NCI-H1092 treated with DMSO at 0.1 percent for 48 hours (cell line): Measurements from ENCODE around the gene WFDC8.
"Not testable (repeated sequence)": the region's sequence is repeated elsewhere in the genome, so short reads cannot be mapped to it uniquely, and the experiment has no call there.

Source experiments
- DNase-seq: peaks from one replicate; lab custom pipeline; 2025; lab: John Stamatoyannopoulos, UW

WFDC8 gene

GRCh38 chr20:45579184-45579583 is at the start of gene WFDC8:
WFDC8 (minus strand) TSS chr20:45579284; CDS start chr20:45579247, 37 bp downstream.
- DNase-seq: no peak

DNA sequence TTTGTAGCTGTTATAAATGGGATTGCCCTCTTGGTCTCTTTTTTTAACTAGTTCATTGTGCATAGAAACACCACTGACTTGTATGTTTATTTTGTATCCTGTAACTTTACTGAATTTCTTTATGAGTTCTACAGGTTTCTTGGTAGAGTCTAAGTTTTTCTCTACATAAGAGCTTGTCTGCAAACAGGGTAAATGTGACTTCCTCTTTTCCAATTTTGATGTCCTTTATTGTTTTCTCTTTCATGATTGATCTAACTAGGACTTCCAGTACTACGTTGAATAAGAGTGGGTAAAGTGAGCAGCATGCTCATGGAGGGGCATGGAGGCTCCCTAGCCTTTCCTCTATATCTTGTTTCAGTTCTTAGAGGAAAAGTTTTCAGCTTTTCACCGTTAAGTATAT is 47.5 kb upstream of the WFDC8 start:
- no peak for DNase-seq

DNA sequence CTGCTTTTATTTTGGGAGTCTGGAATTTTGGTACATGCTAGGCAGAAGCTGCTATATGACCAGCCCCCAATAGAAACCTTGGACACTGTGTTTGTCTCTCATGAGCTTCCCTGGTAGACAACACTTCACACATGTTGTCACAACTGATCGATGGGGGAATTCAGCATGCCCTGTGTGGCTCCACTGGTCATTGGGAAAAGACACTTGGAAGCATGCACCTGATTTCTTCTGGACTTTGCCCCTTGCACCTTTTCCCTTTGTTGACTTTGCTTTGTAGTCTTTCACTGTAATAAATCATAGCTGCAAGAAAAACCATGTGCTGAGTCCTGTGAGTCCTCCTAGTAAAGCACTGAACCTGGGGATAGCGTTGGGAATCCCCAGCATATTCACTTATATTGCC is 42.5 kb upstream of the WFDC8 start:
- DNase-seq: no peak

DNA sequence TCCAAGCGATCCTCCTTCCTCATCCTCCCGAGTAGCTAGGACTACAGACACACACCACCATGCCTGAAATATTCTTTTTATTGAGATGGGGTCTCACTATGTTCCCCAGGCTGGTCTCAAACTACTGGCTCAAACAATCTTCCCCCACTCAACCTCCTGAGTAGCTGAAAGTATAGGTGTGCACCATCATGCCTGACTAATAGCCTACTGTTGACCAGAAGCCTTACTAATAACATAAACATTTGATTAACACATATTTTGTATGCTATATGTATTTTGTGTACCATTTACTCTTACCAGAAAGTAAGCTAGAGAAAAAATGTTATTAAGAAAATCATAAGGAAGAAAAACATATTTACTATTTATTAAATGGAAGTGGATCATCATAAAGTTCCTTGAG is 38.5 kb upstream of the WFDC8 start:
- no peak for DNase-seq

DNA sequence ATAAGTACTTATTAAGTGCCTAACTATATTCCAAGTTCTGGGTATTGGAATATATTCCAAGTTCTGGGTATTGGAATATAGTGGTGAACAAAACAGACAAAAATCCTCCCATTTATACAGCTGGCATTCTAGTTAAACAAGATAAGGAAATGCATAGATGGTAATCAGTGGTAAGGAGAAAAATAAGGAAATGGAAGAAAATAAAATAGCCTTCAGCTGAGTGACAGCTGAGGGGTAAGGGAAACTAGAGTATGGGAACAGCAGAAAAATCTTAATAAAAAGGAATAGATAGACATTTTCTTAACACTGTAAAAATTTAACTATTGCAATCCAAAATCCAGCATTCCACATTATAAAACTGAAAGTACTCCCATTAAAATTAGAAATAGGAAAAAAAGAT is 33.2 kb upstream of the WFDC8 start:
- no peak for DNase-seq

GRCh38 chr20:45611054-45611453 is 32.0 kb upstream of the WFDC8 start:
- DNase-seq: no peak

DNA sequence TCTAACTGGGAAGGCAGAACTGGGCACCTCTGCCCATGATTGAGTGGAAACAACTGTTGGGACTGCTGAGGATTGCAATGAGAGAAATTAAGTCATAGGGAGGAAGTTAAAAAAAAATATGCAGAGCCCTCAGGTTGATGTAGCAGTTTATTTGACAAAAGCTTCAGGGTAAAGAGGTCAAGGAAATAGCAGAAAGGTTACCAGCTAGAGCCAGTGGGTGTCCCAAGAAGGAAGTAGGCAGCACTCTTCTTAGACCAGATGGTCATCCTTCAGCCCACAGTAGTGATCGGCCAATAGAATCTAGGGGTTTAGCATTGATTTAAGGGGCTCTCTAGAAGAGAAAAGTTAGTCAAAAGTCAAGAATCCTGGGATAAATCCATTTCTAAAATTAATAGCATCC is 28.7 kb upstream of the WFDC8 start:
- no peak for DNase-seq

DNA sequence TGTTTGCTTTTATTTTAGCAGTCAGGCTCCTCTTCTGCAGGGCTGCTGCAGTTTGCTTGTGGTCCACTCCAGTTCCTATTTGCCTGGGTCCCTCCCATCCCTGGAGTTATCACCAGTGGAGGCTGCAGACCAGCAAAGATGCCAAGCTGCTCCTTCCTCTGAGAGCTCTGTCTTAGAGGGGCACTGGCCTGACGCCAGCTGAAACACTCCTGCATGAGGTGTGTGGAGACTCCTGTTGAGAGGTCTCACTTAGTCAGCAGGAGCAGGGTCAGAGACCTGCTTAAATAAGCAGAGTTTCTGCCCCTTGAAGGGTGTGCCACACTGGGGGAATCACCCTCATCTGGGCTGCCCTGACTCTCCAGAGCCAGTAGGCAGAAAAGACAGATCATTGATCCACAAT is 16.2 kb upstream of the WFDC8 start:
- no peak for DNase-seq

GRCh38 chr20:45593498-45593897 is 14.4 kb upstream of the WFDC8 start:
- DNase-seq: no peak

DNA sequence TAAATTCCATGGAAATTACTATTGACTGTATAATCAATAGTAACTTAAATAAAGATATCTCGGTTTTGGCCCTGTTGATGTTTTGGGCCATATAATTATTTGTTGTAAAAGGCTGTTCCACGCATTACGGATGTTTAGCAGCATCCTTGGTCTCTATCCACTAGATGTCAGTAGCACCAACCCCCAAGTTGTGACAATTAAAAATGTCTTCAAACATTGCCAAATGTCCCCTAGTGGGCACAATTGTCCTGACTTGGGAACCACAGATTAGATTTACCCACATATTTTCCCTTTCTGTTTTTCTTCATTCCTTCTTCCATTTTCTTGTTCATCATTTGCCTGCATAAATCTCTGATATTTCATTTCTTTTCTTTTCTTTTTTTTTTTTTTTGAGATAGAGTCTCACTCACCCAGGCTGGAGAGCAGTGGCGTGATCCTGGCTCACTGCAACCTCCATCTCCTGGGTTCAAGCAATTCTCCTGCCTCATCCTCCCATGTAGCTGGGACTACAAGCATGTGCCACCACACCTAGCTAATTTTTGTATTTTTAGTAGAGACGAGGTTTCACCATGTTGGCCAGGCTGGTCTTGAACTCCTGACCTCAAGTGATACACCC is 13.6 kb upstream of the WFDC8 start:
- peak; percentile 11 for DNase-seq

- no peak for DNase-seq
These were observed 10.6 kb upstream of the WFDC8 start for GRCh38 chr20:45589725-45590124.

- no peak for DNase-seq
These were observed 9.7 kb upstream of the WFDC8 start for GRCh38 chr20:45588800-45589199.

GRCh38 chr20:45585986-45586385 is 6.9 kb upstream of the WFDC8 start:
- not testable (repeated sequence) for DNase-seq

DNA sequence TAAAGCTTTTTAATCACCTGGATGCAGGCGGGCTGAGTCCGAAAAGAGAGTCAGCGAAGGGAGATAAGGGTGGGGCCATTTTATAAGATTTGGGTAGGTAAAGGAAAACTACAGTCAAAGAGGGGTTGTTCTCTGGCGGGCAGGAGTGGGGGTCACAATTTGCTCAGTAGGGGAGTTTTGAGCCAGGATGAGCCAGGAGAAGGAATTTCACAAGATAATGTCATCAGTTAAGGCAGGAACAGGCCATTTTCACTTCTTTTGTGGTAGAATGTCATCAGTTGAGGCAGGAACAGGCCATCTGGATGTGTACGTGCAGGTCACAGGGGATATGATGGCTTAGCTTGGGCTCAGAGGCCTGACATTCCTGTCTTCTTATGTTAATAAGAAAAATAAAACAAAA is 5.2 kb upstream of the WFDC8 start:
- DNase-seq: not testable (repeated sequence)

DNA sequence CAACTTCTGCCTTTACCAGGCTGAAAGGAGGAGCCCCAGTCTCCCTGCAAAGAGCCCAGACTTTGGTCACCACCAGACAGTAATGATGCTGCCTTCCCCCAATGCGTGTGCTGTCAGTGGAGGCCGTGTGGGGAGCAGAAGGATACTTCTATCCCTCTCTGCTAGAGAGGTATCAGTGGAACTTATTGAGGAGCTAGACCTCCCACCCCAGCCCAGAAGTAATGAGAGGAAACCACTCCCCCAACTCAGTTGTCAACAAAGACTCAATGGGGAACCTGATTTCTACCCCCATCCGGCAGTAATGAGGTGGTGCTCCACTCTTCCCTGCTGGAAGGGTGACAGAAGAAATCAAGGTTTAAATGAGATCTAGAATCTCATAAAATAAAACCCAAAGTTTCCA is 4.4 kb upstream of the WFDC8 start:
- no peak for DNase-seq

GRCh38 chr20:45581702-45582101 is 2.6 kb upstream of the WFDC8 start:
- DNase-seq: no peak

DNA sequence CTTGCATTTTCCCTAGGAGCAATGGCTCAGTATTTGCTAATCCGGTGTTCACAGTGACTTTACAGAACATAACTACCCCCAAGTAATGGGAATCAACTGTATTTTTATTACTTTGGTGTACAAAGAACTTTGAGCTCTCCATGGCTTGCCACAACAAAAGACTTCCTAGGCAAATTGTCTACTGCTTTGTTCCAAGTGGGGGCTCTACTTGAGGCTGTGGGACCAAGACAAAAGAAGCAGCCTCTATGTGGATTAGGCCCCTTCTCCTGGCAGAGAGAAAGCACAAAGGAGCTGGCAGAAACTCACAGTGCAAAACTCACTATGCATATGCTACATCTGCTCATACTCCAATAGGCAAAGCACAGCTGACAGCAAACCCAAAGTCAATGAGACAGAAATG is 853 bp downstream of the WFDC8 start:
- DNase-seq: no peak

GRCh38 chr20:45576995-45577394 is 2.1 kb downstream of the WFDC8 start:
- DNase-seq: no peak

DNA sequence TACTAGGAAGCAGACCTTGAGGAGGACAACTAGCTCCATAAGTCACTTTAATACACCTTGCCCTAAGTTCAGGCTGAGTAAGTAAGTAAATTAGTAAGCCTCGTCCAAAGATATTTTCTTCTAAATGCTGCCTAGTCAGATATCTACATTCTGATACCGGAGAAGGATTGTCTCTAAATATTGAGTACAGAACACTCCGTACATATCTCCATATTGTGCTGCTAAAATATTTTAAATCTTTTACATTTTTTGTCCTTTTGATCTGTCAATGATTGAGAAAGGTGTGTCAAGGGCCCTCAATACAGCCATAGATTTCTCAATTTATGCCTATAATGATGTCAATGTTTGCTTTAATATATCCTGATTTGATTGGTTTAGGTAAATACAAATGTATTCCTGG is 3.2 kb downstream of the WFDC8 start:
- DNase-seq: no peak

GRCh38 chr20:45569650-45570049 is 9.4 kb downstream of the WFDC8 start:
- not testable (repeated sequence) for DNase-seq

DNA sequence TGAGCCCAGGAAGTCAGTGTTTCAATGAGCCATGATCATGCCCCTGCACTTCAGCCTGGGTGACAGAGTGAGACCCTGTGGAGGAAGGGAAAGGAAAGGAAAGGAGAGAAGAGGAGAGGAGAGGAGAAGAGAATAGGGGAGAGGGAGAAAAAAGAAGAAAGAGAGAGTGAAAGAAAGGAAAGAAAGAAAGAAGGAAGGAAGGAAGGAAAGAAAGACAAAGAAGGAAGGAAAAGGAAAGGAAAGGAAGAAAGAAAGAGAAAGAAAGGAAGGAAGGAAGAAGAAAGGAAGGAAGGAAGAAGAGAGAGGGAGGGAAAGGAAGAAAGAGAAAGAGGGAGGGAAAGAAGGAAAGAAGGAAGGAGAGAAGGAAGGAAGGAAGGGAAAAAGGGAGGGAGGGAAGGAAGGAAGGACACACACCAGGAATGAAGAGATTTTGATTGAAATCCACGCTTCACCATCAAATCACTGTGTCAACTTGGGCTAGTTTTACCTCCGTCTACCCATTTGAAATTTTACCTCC is 14.3 kb downstream of the WFDC8 start:
- no peak for DNase-seq

DNA sequence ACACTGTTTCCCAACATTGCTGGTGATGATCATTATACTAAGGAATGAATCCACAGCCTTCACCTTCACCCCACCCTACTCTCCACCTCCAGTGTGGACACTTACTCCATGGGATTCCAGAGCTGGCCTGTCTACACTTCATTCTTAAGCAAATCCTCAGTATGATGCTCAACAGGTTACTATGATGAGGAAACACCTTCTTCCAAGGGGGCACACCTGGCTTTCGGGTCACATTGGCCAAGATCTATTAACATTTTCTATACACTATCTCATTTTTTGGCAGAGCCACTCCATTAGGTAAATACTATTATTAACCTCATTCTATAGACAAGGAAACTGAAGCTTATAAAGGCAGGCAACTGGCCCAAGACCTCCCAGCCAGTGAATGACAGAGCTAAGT is 23.9 kb downstream of the WFDC8 start:
- DNase-seq: no peak

DNA sequence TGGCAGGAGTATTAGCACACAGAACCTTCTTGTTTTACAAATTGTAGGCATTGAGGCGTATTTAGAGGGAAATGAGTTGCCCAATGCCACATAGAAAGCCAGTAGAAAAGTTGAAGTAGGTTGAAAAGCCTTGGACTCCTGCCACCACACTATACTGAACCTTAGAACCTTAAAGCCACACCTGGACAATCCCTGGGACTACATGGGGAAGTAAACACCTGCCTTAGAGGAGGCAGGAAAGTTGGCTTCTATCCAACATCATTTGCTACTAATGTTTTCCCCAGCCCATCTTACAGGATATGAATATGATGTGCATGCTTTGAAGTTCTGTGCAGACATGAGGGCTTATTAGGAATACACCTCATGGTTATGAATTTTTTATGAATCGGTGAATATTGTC is 26.6 kb downstream of the WFDC8 start:
- no peak for DNase-seq

- DNase-seq: no peak
These were observed 28.3 kb downstream of the WFDC8 start for GRCh38 chr20:45550765-45551164.
